H9 (cell line): ENCODE data around the gene SMC2. TPM values are rescaled to one million over a fixed set of nuclear protein-coding genes. Genes with fewer than 3 reads are reported as not detected.

ENCODE experiments used
- DNase-seq: peaks from one replicate; pipeline ENCODE4 v3.0.0-alpha.2; 2017
- H2AFZ ChIP-seq: one replicate; pipeline ENCODE4 v1.6.1; 2013; ENCODE audit warnings: mild to moderate bottlenecking, low read length, control low read depth, moderate library complexity
- H2AK5ac ChIP-seq: 2 replicates; pipeline ENCODE4 v1.6.1; 2013; ENCODE audit warnings: low read length, control low read depth, mixed read lengths; ENCODE audit not compliant: insufficient read length
- H2BK120ac ChIP-seq: one replicate; pipeline ENCODE4 v1.6.1; 2013; ENCODE audit warnings: low read depth, mild to moderate bottlenecking, low read length, control low read depth, inconsistent platforms; ENCODE audit not compliant: poor library complexity, severe bottlenecking
- H2BK12ac ChIP-seq: 2 replicates; pipeline ENCODE4 v1.6.1; 2013; ENCODE audit warnings: low read length, control low read depth, mixed read lengths, low read depth; ENCODE audit not compliant: insufficient read length
- H2BK15ac ChIP-seq: 2 replicates; pipeline ENCODE4 v1.6.1; 2013; ENCODE audit warnings: low read depth, low read length, control low read depth
- H2BK20ac ChIP-seq: one replicate; pipeline ENCODE4 v1.6.1; 2013; ENCODE audit warnings: low read depth, mild to moderate bottlenecking, low read length, control low read depth, inconsistent platforms; ENCODE audit not compliant: poor library complexity, severe bottlenecking
- H2BK5ac ChIP-seq: 2 replicates; pipeline ENCODE4 v1.6.1; 2013; ENCODE audit warnings: low read length, control low read depth, mixed read lengths; ENCODE audit not compliant: insufficient read length
- H3K14ac ChIP-seq: 2 replicates; pipeline ENCODE4 v1.6.1; 2013; ENCODE audit warnings: low read length, control low read depth; ENCODE audit not compliant: insufficient read depth
- H3K18ac ChIP-seq: 2 replicates; pipeline ENCODE4 v1.6.1; 2013; ENCODE audit warnings: low read depth, mild to moderate bottlenecking, mixed read lengths, low read length, control low read depth; ENCODE audit not compliant: insufficient read length
- H3K23ac ChIP-seq: 2 replicates; pipeline ENCODE4 v1.6.1; 2013; ENCODE audit warnings: low read length, control low read depth, mixed read lengths, low read depth; ENCODE audit not compliant: insufficient read length
- H3K23me2 ChIP-seq: 2 replicates; pipeline ENCODE4 v1.6.1; 2013; ENCODE audit warnings: low read depth, mild to moderate bottlenecking, mixed read lengths, low read length, control low read depth; ENCODE audit not compliant: insufficient read length, poor library complexity, severe bottlenecking
- H3K27ac ChIP-seq: 2 replicates; pipeline ENCODE4 v1.5.1; 2013; ENCODE audit warnings: low read length, control low read depth, mixed read lengths, low read depth; ENCODE audit not compliant: insufficient read length
- H3K27me3 ChIP-seq: 2 replicates; pipeline ENCODE4 v1.6.1; 2013; ENCODE audit warnings: low read length, control low read depth, inconsistent platforms; ENCODE audit not compliant: insufficient read depth
- H3K4ac ChIP-seq: 2 replicates; pipeline ENCODE4 v1.6.1; 2013; ENCODE audit warnings: low read depth, mild to moderate bottlenecking, control low read depth, inconsistent platforms, low read length, moderate library complexity
- H3K4me1 ChIP-seq: 2 replicates; pipeline ENCODE4 v1.6.1; 2013; ENCODE audit warnings: low read length, control low read depth, inconsistent platforms; ENCODE audit not compliant: insufficient read depth
- H3K4me2 ChIP-seq: 2 replicates; pipeline ENCODE4 v1.6.1; 2013; ENCODE audit warnings: low read length, control low read depth, mixed read lengths; ENCODE audit not compliant: insufficient read length, insufficient read depth
- H3K56ac ChIP-seq: 2 replicates; pipeline ENCODE4 v1.6.1; 2013; ENCODE audit warnings: low read depth, mild to moderate bottlenecking, mixed read lengths, low read length, control low read depth; ENCODE audit not compliant: insufficient read length
- H3K79me1 ChIP-seq: 2 replicates; pipeline ENCODE4 v1.6.1; 2013; ENCODE audit warnings: low read depth, mild to moderate bottlenecking, moderate library complexity, low read length, control low read depth, inconsistent platforms; ENCODE audit not compliant: insufficient read depth, poor library complexity, severe bottlenecking
- H3K79me2 ChIP-seq: 2 replicates; pipeline ENCODE4 v1.6.1; 2013; ENCODE audit warnings: low read length, control low read depth, inconsistent platforms; ENCODE audit not compliant: insufficient read depth
- H3K9ac ChIP-seq: 2 replicates; pipeline ENCODE4 v1.6.1; 2013; ENCODE audit warnings: low read length, control low read depth, mixed read lengths; ENCODE audit not compliant: insufficient read length; ENCODE audit errors: extremely low read depth
- H3K9me3 ChIP-seq: one replicate; pipeline ENCODE4 v1.6.1; 2013; ENCODE audit warnings: low read depth, low read length, inconsistent platforms; ENCODE audit not compliant: control insufficient read depth
- H3T11ph ChIP-seq: one replicate; pipeline ENCODE4 v1.6.1; 2013; ENCODE audit warnings: mild to moderate bottlenecking, low read length, control low read depth, inconsistent platforms
- H4K20me1 ChIP-seq: one replicate; pipeline ENCODE4 v1.6.1; 2013; ENCODE audit not compliant: control insufficient read depth, insufficient read length, insufficient read depth
- H4K5ac ChIP-seq: 2 replicates; pipeline ENCODE4 v1.6.1; 2013; ENCODE audit warnings: low read depth, mild to moderate bottlenecking, mixed read lengths, low read length, control low read depth; ENCODE audit not compliant: insufficient read length
- H4K8ac ChIP-seq: replicated peaks from 2 replicates; pipeline ENCODE4 v1.6.1; 2013; ENCODE audit warnings: low read length, control low read depth, mixed read lengths, low read depth; ENCODE audit not compliant: insufficient read length
- H4K91ac ChIP-seq: 2 replicates; pipeline ENCODE4 v1.6.1; 2013; ENCODE audit warnings: low read depth, mild to moderate bottlenecking, moderate library complexity, mixed read lengths, low read length, control low read depth; ENCODE audit not compliant: insufficient read length
- H3K27ac Mint-ChIP-seq, 3 experiments: 2 replicates in 2 of 3; 3 replicates in 1 of 3; pipeline ENCODE4 v1.8.0; 2020 to 2021; ENCODE audit warnings: mixed read lengths in 3 of 3, mild to moderate bottlenecking in 1 of 3, moderate library complexity in 1 of 3
- H3K27me3 Mint-ChIP-seq: 2 replicates; pipeline ENCODE4 v1.8.0; 2021; ENCODE audit warnings: low read depth, mild to moderate bottlenecking, moderate library complexity, mixed read lengths
- H3K36me3 Mint-ChIP-seq, 3 experiments: 2 replicates in 2 of 3; 3 replicates in 1 of 3; pipeline ENCODE4 v1.8.0; 2020 to 2021; ENCODE audit warnings: low read depth in 3 of 3, mixed read lengths in 3 of 3; ENCODE audit not compliant: insufficient read depth in 1 of 3
- H3K4me1 Mint-ChIP-seq, 2 experiments: 2 replicates each; pipeline ENCODE4 v1.8.0; 2020; ENCODE audit warnings: mixed read lengths in 2 of 2
- H3K4me3 Mint-ChIP-seq, 2 experiments: 2 replicates in 1 of 2; 3 replicates in 1 of 2; pipeline ENCODE4 v1.8.0; 2020 to 2021; ENCODE audit warnings: mild to moderate bottlenecking in 2 of 2, mixed read lengths in 2 of 2, moderate library complexity in 1 of 2
- H3K9me3 Mint-ChIP-seq, 2 experiments: 2 replicates in 1 of 2; 3 replicates in 1 of 2; pipeline ENCODE4 v1.8.0; 2020; ENCODE audit warnings: mild to moderate bottlenecking in 2 of 2, mixed read lengths in 2 of 2, moderate library complexity in 1 of 2
- WGBS: extraction: QIAGEN DNeasy Blood & Tissue Kit; methylation state at CpG from one replicate; pipeline ENCODE4 v1.1.7; 2013; ENCODE audit warnings: missing lambda C conversion rate, low lambda C conversion rate, mixed read lengths; ENCODE audit not compliant: insufficient read length; ENCODE audit errors: extremely low coverage; 5-methylcytosine and 5-hydroxymethylcytosine counted together
- total RNA-seq: library from RNA; stranded (reverse); gene quantifications from 2 replicates; pipeline ENCODE4 v1.2.1, GENCODE V29; 2021
- TF ChIP-seq, protein P1 (sequence below): fragments of 200-600 bp; sonication (generic); conservative IDR thresholded peaks from 3 replicates; pipeline ENCODE4 v1.8.0; 2021; ENCODE audit warnings: antibody characterized with exemption, mild to moderate bottlenecking

SMC2 gene
- total RNA-seq, 1 experiment from 2014 or later: 47.0 TPM

DNA sequence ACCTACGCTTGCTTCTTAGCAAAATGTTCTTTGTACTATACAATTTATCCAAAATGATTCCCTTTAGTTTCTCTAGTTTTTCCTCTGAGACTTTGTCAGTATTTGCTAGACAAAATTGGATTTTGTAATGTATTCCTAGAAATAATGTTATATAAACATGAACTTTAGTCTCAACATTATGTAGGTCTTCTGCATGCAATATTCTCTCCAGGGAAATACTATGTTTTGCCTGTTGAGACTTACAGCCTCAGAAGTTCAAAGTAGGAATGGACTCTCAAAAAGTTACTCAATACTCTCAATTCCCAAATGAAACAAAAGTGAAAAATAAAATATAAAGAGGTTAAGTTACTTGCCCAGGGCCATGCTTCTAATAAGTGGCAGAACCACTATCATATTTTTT, 24.8 kb upstream of the SMC2 start:
- Histone ChIP-seq H2BK12ac (no peak overlapping the region), H3K79me1 (no peaks in the 10 kb centered on the region)
- no peak overlapping the region for H3K27ac Mint-ChIP-seq

More for the DNA sequence above, 24.8 kb upstream of the SMC2 start:
- Histone ChIP-seq H3K4ac (no peak overlapping the region), H3K18ac (no peak overlapping the region), H2BK20ac (no peak overlapping the region), H4K8ac (no peak overlapping the region), H3K9ac (no peak overlapping the region), H2BK120ac (no peak overlapping the region), H3K4me1 (no peaks in the 10 kb centered on the region), H3K79me2 (no peaks in the 10 kb centered on the region), H2AK5ac (no peak overlapping the region), H3K27me3 (no peaks in the 10 kb centered on the region), H3K27ac (no peak overlapping the region), H2AFZ (no peak overlapping the region), H3K23ac (no peak overlapping the region), H2BK5ac (no peak overlapping the region), H3K9me3 (no peaks in the 10 kb centered on the region), H3K56ac (no peak overlapping the region), H4K91ac (no peak overlapping the region), H3T11ph (no peak overlapping the region), H4K20me1 (no peaks in the 10 kb centered on the region), H4K5ac (no peak overlapping the region), H3K4me2 (no peak overlapping the region), H2BK15ac (no peak overlapping the region), H3K14ac (no peak overlapping the region), H3K23me2 (no peaks in the 10 kb centered on the region)
- Mint-ChIP-seq H3K4me3 (no peak overlapping the region), H3K9me3 (no peaks in the 10 kb centered on the region), H3K36me3 (no peaks in the 10 kb centered on the region), H3K4me1 (no peaks in the 10 kb centered on the region), H3K27me3 (no peaks in the 10 kb centered on the region)
- no peak for DNase-seq
- TF ChIP-seq, protein P1, sequence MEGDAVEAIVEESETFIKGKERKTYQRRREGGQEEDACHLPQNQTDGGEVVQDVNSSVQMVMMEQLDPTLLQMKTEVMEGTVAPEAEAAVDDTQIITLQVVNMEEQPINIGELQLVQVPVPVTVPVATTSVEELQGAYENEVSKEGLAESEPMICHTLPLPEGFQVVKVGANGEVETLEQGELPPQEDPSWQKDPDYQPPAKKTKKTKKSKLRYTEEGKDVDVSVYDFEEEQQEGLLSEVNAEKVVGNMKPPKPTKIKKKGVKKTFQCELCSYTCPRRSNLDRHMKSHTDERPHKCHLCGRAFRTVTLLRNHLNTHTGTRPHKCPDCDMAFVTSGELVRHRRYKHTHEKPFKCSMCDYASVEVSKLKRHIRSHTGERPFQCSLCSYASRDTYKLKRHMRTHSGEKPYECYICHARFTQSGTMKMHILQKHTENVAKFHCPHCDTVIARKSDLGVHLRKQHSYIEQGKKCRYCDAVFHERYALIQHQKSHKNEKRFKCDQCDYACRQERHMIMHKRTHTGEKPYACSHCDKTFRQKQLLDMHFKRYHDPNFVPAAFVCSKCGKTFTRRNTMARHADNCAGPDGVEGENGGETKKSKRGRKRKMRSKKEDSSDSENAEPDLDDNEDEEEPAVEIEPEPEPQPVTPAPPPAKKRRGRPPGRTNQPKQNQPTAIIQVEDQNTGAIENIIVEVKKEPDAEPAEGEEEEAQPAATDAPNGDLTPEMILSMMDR: no peak
- WGBS: no CpG with 5 or more reads among the region's 1 CpG
